H1 (cell line): ENCODE results near the gene SZT2. TPM values are rescaled to one million over a fixed set of nuclear protein-coding genes. Genes with fewer than 3 reads are reported as not detected.

ENCODE experiments used
- BRCA1 ChIP-seq: IDR thresholded peaks from 2 replicates; pipeline ENCODE4 v1.6.1; 2012; ENCODE audit warnings: low read depth, low read length, improper control_type of control experiment
- CHD2 ChIP-seq: IDR thresholded peaks from 2 replicates; pipeline ENCODE4 v1.6.1; 2012; ENCODE audit warnings: low read length, improper control_type of control experiment
- CHD7 ChIP-seq: fragments of 300-600 bp; sonication (generic); IDR thresholded peaks from 2 replicates; pipeline ENCODE4 v1.7.1; 2012; ENCODE audit warnings: low read length, moderate library complexity, mild to moderate bottlenecking, inconsistent platforms; ENCODE audit not compliant: insufficient replicate concordance
- CREB1 ChIP-seq: IDR thresholded peaks from 2 replicates; pipeline ENCODE4 v1.6.1; 2012; ENCODE audit warnings: inconsistent platforms
- GTF2F1 ChIP-seq: IDR thresholded peaks from 2 replicates; pipeline ENCODE4 v1.6.1; 2012; ENCODE audit warnings: low read depth, low read length, improper control_type of control experiment, borderline replicate concordance
- JUND ChIP-seq: IDR thresholded peaks from 2 replicates; pipeline ENCODE4 v1.6.1; 2011; ENCODE audit warnings: mild to moderate bottlenecking, improper control_type of control experiment, low read length
- KDM4A ChIP-seq: IDR thresholded peaks from one replicate; pipeline ENCODE4 v1.7.1; 2012; ENCODE audit warnings: low read depth, mild to moderate bottlenecking, moderate library complexity, low read length, inconsistent platforms; ENCODE audit not compliant: severe bottlenecking
- POLR2A ChIP-seq, 2 experiments: IDR thresholded peaks; 1 replicate in 1 of 2; 2 replicates in 1 of 2; pipeline ENCODE4 v1.6.1; 2011; ENCODE audit warnings: low read depth in 2 of 2, low read length in 2 of 2, mild to moderate bottlenecking in 2 of 2; ENCODE audit errors: control extremely low read depth in 1 of 2
- RAD21 ChIP-seq, 2 experiments: IDR thresholded peaks in 1 of 2; conservative IDR thresholded peaks in 1 of 2; 2 replicates each; pipeline ENCODE4 v1.6.1; 2011; ENCODE audit warnings: low read depth in 2 of 2, low read length in 2 of 2, improper control_type of control experiment in 1 of 2, inconsistent platforms in 1 of 2, mild to moderate bottlenecking in 1 of 2, moderate library complexity in 1 of 2
- RXRA ChIP-seq: IDR thresholded peaks from 2 replicates; pipeline ENCODE4 v1.6.1; 2011; ENCODE audit warnings: low read depth, mild to moderate bottlenecking, low read length, moderate library complexity; ENCODE audit not compliant: insufficient read depth
- TBP ChIP-seq: IDR thresholded peaks from 2 replicates; pipeline ENCODE4 v1.6.1; 2011; ENCODE audit warnings: low read depth, low read length, improper control_type of control experiment
- TCF12 ChIP-seq: IDR thresholded peaks from 2 replicates; pipeline ENCODE4 v1.6.1; 2011; ENCODE audit warnings: low read depth, mild to moderate bottlenecking, low read length
- polyA plus RNA-seq, 7 experiments: library from polyadenylated mRNA; depleted of rRNA in 3 of 7; stranded (reverse) in 5 of 7; unstranded in 2 of 7; fragments of >200 nt in 5 of 7; fragments of 200-250 nt in 2 of 7; gene quantifications; 1 replicate in 5 of 7; 2 replicates in 1 of 7; 4 replicates in 1 of 7; pipeline versions ENCODE4 v1.2.1 to v1.2.3, GENCODE V29; 2011 to 2013; ENCODE audit warnings: missing spikeins in 2 of 7, mixed read lengths in 2 of 7
- total RNA-seq: library from RNA; stranded (reverse); fragmentation: NEBNext Ultra II Directional; extraction: Animal tissue kit (Norgen Biotek cat#: 25700); gene quantifications from 2 replicates; pipeline ENCODE4 v1.2.1, GENCODE V29; 2021

Gene SZT2
- total and polyA plus RNA-seq, 2 of the 8 experiments (the other 6 are each of a cell fraction or from before 2014, with no cell fraction given): 4.7 to 12.9 TPM

DNA sequence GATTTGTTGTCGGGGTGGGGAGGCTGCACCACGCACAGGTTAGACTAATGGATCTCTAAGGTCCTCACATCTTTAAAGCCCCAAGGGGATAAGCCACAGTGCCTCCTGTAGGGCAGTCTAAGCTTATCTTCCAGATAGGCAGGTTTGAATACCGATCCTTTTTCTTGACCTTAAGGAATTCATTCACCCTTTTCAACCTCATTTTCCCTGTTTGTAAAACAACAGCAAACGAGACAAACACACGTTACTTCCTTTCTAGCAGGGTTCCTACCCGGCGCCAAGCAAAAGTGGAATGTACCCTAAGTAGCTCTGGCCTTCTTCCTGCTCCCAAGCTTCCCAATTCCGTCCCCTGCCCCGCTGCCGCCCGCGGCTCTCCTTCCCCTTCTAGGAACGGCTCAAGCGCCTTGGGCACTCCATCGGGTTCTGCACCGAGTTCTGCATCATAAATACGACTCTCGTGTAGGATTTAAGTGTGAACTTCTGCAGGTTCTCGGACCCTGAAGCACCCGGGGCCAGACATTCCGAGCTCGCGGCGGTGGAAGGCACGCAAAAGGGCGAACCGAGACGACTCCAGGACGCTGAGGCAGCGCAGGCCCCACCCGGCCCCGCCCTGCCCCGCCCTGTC lies 31.5 kb upstream of the SZT2 start (continued):
- TF ChIP-seq CHD7 (no peak), RAD21 (IDR thresholded peaks at IDR 0.05 in 1 of 2, conservative IDR thresholded peaks at IDR 0.05 in 1 of 2; ENCODE audit: low read depth in 2 of 2, low read length in 2 of 2) (peak; percentile 63 to 70), JUND (no peak), TCF12 (no peak), KDM4A (peak; percentile 52), CHD2 (0 out of 2 replicates have a peak, but pooled peaks have one; percentile 15), TBP (no peak), POLR2A (IDR thresholded peaks at IDR 0.05; ENCODE audit: control extremely low read depth in 1 of 2, low read depth in 2 of 2, low read length in 2 of 2) (peak in 1 of 2 experiments; percentile 17; a peak in 1 of 3 replicates), CREB1 (no peak), RXRA (no peak), GTF2F1 (no peak), BRCA1 (no peak)
